Stimulated activated CD8-positive, alpha-beta memory T cell treated with anti-CD3 and anti-CD28 coated beads, Interleukin-7, amount 100 ng/mL, for 48 hours (primary cell): ENCODE results near the gene AP4M1.

Experiments
- DNase-seq, 2 donors: peaks; one replicate each; pipeline ENCODE4 v3.0.0-alpha.2; 2020; ENCODE audit warnings: low read depth in 1 of 2; ENCODE audit errors: extremely low read depth in 1 of 2

Gene AP4M1

DNA sequence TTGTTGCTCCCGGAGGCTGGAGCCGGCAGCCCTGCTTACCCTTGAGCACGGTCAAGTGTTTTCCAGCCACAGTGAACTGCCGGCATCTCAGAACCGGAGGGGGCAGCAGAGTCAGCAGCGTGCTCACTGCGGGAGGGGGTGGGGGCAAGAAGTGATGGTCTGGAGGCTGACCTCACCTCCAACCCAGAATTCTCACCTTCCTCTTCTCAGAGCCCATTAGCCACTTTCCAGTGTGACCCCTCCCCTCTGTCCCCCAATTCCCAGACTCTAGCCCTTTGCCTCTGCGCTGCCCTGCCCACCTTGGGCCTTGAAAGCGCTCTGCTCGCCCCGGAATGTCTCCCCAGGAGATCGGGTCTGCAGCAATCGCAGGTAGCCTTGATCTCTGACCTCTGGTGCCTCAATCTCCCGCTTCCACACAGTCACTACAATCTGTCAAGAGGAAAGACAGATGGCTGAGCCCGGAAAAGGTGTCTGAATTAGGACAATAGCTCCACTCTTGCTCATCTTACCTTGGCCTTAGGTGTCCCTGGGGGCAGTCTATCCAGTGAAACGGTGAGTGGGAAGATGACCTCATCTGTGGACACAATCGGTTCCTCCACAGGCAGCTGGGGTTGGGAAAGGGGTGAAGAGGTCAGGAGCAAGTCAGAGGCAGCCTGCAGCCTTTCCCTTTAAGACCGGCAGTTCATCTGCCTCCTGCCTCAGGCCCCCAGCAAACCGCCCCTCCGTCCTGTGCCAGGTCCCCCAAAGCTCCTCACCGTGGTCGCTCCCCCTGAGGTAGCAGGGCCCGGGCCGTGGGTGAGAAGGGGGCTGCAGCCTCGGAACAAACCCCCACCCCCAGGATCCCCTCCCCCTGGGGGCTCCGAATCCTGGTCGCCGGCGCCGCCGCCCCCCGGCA lies 56.1 kb downstream of the AP4M1 start:
- no peak for DNase-seq
